ENCODE measurements around the gene IL17REL. TPM values are rescaled to one million over a fixed set of nuclear protein-coding genes. Genes with fewer than 3 reads are reported as not detected.

Gene IL17REL
- total RNA-seq, 1 donor from 2014 or later, result not detected

- Histone ChIP-seq H3K27me3 (peaks cover 6% of the 10 kb centered on the region), H3K4me1 (peaks cover 8% of the 10 kb centered on the region), H3K27ac (no peak overlapping the region), H3K36me3 (no peaks in the 10 kb centered on the region), H3K4me3 (no peak overlapping the region), H3K9me3 (no peaks in the 10 kb centered on the region)
- intact Hi-C loops (cut with DNase I), result no loop called here
- TF ChIP-seq POLR2A (IDR thresholded peaks at IDR 0.05) (no peak), POLR2AphosphoS5 (IDR thresholded peaks at IDR 0.05; ENCODE audit: insufficient read depth in 1 of 2, low read depth in 1 of 2) (no peak), CTCF (IDR thresholded peaks at IDR 0.05) (no peak)
- no peak for DNase-seq (ENCODE audit: extremely low spot score in 2 of 2)
Measured at GRCh38 chr22:50008151-50009040, 4.2 kb downstream of the IL17REL start.

- no peak for DNase-seq (ENCODE audit: extremely low spot score in 2 of 2)
- H3K4me1 ChIP-seq, result peaks cover 8% of the 10 kb centered on the region
- H3K27ac ChIP-seq, result no peak overlapping the region
- no peaks in the 10 kb centered on the region for H3K9me3 ChIP-seq
- no peaks in the 10 kb centered on the region for H3K36me3 ChIP-seq
- TF ChIP-seq CTCF (IDR thresholded peaks at IDR 0.05), result no peak
- no peak for TF ChIP-seq POLR2AphosphoS5 (IDR thresholded peaks at IDR 0.05; ENCODE audit: insufficient read depth in 1 of 2, low read depth in 1 of 2)
- TF ChIP-seq POLR2A (IDR thresholded peaks at IDR 0.05), result no peak
- H3K27me3 ChIP-seq, result peaks cover 6% of the 10 kb centered on the region
- intact Hi-C loops (cut with DNase I), result no loop called here
- H3K4me3 ChIP-seq, result no peak overlapping the region
Measured at GRCh38 chr22:50007057-50007511, 5.5 kb downstream of the IL17REL start.

- Histone ChIP-seq H3K9me3 (no peaks in the 10 kb centered on the region), H3K27ac (no peak overlapping the region), H3K4me3 (no peak overlapping the region), H3K27me3 (no peaks in the 10 kb centered on the region), H3K4me1 (no peaks in the 10 kb centered on the region), H3K36me3 (no peaks in the 10 kb centered on the region)
- TF ChIP-seq POLR2A (IDR thresholded peaks at IDR 0.05) (no peak), POLR2AphosphoS5 (IDR thresholded peaks at IDR 0.05; ENCODE audit: insufficient read depth in 1 of 2, low read depth in 1 of 2) (no peak), CTCF (IDR thresholded peaks at IDR 0.05) (no peak)
- no peak for DNase-seq (ENCODE audit: extremely low spot score in 2 of 2)
- intact Hi-C loops (cut with DNase I), result no loop called here
Measured at GRCh38 chr22:50004918-50005317, 7.6 kb downstream of the IL17REL start.

- intact Hi-C loops (cut with DNase I), result no loop called here
- DNase-seq (ENCODE audit: extremely low spot score in 2 of 2), result peak in 1 of 2 donors; percentile 89
- Histone ChIP-seq H3K36me3 (no peaks in the 10 kb centered on the region), H3K4me3 (no peak overlapping the region), H3K27ac (no peak overlapping the region), H3K27me3 (no peaks in the 10 kb centered on the region), H3K9me3 (no peaks in the 10 kb centered on the region), H3K4me1 (peaks cover 3% of the 10 kb centered on the region)
- TF ChIP-seq CTCF (IDR thresholded peaks at IDR 0.05) (no peak), POLR2A (IDR thresholded peaks at IDR 0.05) (no peak), POLR2AphosphoS5 (IDR thresholded peaks at IDR 0.05; ENCODE audit: insufficient read depth in 1 of 2, low read depth in 1 of 2) (no peak)
Measured at GRCh38 chr22:50002791-50003190, 9.8 kb downstream of the IL17REL start.
